HG03045 (cell line): ENCODE measurements around the gene MAP4K2.
"Not testable (repeated sequence)": the region's sequence is repeated elsewhere in the genome, so short reads cannot be mapped to it uniquely, and the experiment has no call there.

ENCODE experiments used
- ATAC-seq: cut with Tn5 transposase; IDR thresholded peaks from one replicate; pipeline ENCODE4 v1.9.1; 2021; ENCODE audit warnings: mild to moderate bottlenecking, moderate library complexity; ENCODE audit not compliant: unreplicated experiment

Gene MAP4K2

GRCh38 chr11:64838600-64839334 is 35.8 kb upstream of the MAP4K2 start:
- ATAC-seq = no peak

- no peak for ATAC-seq
Observed at GRCh38 chr11:64837887-64838351, 34.9 kb upstream of the MAP4K2 start.

- ATAC-seq = no peak
Observed at GRCh38 chr11:64836448-64837072, 33.5 kb upstream of the MAP4K2 start.

- ATAC-seq = no peak
Observed at GRCh38 chr11:64835616-64836447, 32.8 kb upstream of the MAP4K2 start.

- no peak for ATAC-seq
Observed at GRCh38 chr11:64834723-64835615, 32.0 kb upstream of the MAP4K2 start.

- ATAC-seq = no peak
Observed at GRCh38 chr11:64834031-64834722, 31.2 kb upstream of the MAP4K2 start.

- ATAC-seq = no peak
Observed at GRCh38 chr11:64833509-64833908, 30.5 kb upstream of the MAP4K2 start.

- ATAC-seq = no peak
Observed at GRCh38 chr11:64833198-64833502, 30.1 kb upstream of the MAP4K2 start.

- ATAC-seq = no peak
Observed at GRCh38 chr11:64832467-64833197, 29.6 kb upstream of the MAP4K2 start.

GRCh38 chr11:64831411-64831891 is 28.4 kb upstream of the MAP4K2 start:
- no peak for ATAC-seq

- no peak for ATAC-seq
Observed at GRCh38 chr11:64829536-64830251, 26.7 kb upstream of the MAP4K2 start.

- no peak for ATAC-seq
Observed at GRCh38 chr11:64827451-64827839, 24.4 kb upstream of the MAP4K2 start.

- no peak for ATAC-seq
Observed at GRCh38 chr11:64826578-64827450, 23.8 kb upstream of the MAP4K2 start.

- ATAC-seq = no peak
Observed at GRCh38 chr11:64826062-64826461, 23.0 kb upstream of the MAP4K2 start.

GRCh38 chr11:64823568-64824119 is 20.6 kb upstream of the MAP4K2 start:
- ATAC-seq = no peak

GRCh38 chr11:64817476-64817875 is 14.5 kb upstream of the MAP4K2 start:
- ATAC-seq = no peak

- ATAC-seq = not testable (repeated sequence)
Observed at GRCh38 chr11:64815433-64815832, 12.4 kb upstream of the MAP4K2 start.
